ENCODE results near the gene ZNF611. TPM values are rescaled to one million over a fixed set of nuclear protein-coding genes. Genes with fewer than 3 reads are reported as not detected.

The ZNF611 gene
- total and polyA plus RNA-seq, 4 donors: 0.50 to 12.7 (median 2.7) TPM

DNA sequence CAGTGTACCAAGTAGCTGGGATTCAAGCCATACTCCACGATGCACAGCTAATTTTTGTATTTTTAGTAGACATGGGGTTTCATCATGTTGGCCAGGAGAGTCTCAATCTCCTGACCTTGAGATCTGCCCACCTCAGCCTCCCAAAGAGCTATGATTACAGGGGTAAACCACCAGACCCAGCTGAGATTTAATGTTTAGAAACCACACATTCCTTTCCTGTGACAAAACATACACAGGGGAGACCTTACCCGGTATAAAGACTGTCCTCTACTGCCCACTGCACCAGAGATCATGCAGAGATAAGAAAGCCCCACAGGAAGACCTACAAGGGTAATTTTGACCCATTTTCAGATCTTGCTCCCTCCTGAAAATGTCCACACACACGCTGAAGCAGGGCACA lies 73.9 kb downstream of the ZNF611 start:
- no peaks in the 10 kb centered on the region for H3K27me3 ChIP-seq (ENCODE audit: control insufficient read depth in 4 of 4, insufficient read depth in 4 of 4, low read length in 3 of 4)
- DNase-seq (ENCODE audit: low spot score): no peak
- no peak for TF ChIP-seq YY1 (IDR thresholded peaks at IDR 0.05)
- TF ChIP-seq FOXA1 (IDR thresholded peaks at IDR 0.05): no peak
- TF ChIP-seq GABPA (IDR thresholded peaks at IDR 0.05 in 1 of 2, conservative IDR thresholded peaks at IDR 0.05 in 1 of 2): no peak
- TF ChIP-seq, protein P1, sequence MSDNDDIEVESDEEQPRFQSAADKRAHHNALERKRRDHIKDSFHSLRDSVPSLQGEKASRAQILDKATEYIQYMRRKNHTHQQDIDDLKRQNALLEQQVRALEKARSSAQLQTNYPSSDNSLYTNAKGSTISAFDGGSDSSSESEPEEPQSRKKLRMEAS (IDR thresholded peaks at IDR 0.05): no peak
- TF ChIP-seq, protein P2, sequence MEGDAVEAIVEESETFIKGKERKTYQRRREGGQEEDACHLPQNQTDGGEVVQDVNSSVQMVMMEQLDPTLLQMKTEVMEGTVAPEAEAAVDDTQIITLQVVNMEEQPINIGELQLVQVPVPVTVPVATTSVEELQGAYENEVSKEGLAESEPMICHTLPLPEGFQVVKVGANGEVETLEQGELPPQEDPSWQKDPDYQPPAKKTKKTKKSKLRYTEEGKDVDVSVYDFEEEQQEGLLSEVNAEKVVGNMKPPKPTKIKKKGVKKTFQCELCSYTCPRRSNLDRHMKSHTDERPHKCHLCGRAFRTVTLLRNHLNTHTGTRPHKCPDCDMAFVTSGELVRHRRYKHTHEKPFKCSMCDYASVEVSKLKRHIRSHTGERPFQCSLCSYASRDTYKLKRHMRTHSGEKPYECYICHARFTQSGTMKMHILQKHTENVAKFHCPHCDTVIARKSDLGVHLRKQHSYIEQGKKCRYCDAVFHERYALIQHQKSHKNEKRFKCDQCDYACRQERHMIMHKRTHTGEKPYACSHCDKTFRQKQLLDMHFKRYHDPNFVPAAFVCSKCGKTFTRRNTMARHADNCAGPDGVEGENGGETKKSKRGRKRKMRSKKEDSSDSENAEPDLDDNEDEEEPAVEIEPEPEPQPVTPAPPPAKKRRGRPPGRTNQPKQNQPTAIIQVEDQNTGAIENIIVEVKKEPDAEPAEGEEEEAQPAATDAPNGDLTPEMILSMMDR (IDR thresholded peaks at IDR 0.05; ENCODE audit: low read depth, low read length, missing input control): no peak
- TF ChIP-seq, protein P3, sequence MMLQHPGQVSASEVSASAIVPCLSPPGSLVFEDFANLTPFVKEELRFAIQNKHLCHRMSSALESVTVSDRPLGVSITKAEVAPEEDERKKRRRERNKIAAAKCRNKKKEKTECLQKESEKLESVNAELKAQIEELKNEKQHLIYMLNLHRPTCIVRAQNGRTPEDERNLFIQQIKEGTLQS (IDR thresholded peaks at IDR 0.05): no peak
- TF ChIP-seq, protein P4, sequence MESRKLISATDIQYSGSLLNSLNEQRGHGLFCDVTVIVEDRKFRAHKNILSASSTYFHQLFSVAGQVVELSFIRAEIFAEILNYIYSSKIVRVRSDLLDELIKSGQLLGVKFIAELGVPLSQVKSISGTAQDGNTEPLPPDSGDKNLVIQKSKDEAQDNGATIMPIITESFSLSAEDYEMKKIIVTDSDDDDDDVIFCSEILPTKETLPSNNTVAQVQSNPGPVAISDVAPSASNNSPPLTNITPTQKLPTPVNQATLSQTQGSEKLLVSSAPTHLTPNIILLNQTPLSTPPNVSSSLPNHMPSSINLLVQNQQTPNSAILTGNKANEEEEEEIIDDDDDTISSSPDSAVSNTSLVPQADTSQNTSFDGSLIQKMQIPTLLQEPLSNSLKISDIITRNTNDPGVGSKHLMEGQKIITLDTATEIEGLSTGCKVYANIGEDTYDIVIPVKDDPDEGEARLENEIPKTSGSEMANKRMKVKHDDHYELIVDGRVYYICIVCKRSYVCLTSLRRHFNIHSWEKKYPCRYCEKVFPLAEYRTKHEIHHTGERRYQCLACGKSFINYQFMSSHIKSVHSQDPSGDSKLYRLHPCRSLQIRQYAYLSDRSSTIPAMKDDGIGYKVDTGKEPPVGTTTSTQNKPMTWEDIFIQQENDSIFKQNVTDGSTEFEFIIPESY (IDR thresholded peaks at IDR 0.05): no peak
- TF ChIP-seq TAF1 (conservative IDR thresholded peaks at IDR 0.05): no peak
- TF ChIP-seq, protein P5, sequence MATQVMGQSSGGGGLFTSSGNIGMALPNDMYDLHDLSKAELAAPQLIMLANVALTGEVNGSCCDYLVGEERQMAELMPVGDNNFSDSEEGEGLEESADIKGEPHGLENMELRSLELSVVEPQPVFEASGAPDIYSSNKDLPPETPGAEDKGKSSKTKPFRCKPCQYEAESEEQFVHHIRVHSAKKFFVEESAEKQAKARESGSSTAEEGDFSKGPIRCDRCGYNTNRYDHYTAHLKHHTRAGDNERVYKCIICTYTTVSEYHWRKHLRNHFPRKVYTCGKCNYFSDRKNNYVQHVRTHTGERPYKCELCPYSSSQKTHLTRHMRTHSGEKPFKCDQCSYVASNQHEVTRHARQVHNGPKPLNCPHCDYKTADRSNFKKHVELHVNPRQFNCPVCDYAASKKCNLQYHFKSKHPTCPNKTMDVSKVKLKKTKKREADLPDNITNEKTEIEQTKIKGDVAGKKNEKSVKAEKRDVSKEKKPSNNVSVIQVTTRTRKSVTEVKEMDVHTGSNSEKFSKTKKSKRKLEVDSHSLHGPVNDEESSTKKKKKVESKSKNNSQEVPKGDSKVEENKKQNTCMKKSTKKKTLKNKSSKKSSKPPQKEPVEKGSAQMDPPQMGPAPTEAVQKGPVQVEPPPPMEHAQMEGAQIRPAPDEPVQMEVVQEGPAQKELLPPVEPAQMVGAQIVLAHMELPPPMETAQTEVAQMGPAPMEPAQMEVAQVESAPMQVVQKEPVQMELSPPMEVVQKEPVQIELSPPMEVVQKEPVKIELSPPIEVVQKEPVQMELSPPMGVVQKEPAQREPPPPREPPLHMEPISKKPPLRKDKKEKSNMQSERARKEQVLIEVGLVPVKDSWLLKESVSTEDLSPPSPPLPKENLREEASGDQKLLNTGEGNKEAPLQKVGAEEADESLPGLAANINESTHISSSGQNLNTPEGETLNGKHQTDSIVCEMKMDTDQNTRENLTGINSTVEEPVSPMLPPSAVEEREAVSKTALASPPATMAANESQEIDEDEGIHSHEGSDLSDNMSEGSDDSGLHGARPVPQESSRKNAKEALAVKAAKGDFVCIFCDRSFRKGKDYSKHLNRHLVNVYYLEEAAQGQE (IDR thresholded peaks at IDR 0.05): no peak
- TF ChIP-seq EGR1 (IDR thresholded peaks at IDR 0.05; ENCODE audit: low read depth in 2 of 2): no peak
- TF ChIP-seq NR2F2 (IDR thresholded peaks at IDR 0.05): no peak
- no peak for TF ChIP-seq HNF4A (conservative IDR thresholded peaks at IDR 0.05)
- TF ChIP-seq RXRA (IDR thresholded peaks at IDR 0.05): no peak
- no peak for TF ChIP-seq HNF4G (IDR thresholded peaks at IDR 0.05)
- 66% methylated on average over 3 of the region's 3 CpGs for WGBS
- no peak overlapping the region for H3K27ac ChIP-seq (ENCODE audit: low read depth in 1 of 2, low read length in 2 of 2)
- peaks cover 0 to 17% (median 6%) of the 10 kb centered on the region in 4 donors for H3K9me3 ChIP-seq (ENCODE audit: control insufficient read depth in 4 of 4, low read length in 3 of 4)
- H3K9ac ChIP-seq (ENCODE audit: low read depth in 1 of 2, low read length in 2 of 2): no peak overlapping the region
- no peaks in the 10 kb centered on the region for H3K36me3 ChIP-seq (ENCODE audit: control insufficient read depth in 4 of 4, insufficient read depth in 3 of 4, low read depth in 1 of 4, low read length in 3 of 4)
- H3K4me1 ChIP-seq (ENCODE audit: control insufficient read depth in 4 of 4, insufficient read depth in 4 of 4, low read length in 3 of 4): no peaks in the 10 kb centered on the region
- no peak overlapping the region for H3K4me3 ChIP-seq (ENCODE audit: low read depth in 1 of 3, low read length in 3 of 3)

DNA sequence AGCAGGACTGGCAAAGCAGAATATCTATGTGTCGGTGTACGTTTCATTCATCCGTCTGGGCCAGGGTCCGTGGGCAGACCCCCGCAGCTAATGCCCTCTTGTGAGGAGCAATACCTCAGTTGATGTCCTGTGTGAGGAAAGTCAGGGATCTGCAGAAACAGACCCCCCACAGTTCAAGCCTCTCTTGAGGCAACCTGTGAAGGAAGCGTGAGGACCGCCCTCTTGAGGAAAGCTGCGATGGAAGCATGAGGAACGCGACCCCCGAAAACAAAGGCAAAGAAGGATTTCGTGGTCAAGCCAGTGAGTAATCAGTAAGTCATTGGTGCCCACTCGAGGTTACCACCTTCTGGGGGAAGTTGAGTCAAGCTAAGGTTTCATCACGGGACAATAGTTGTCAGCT lies 75.8 kb downstream of the ZNF611 start:
- no peaks in the 10 kb centered on the region for H3K27me3 ChIP-seq (ENCODE audit: control insufficient read depth in 4 of 4, insufficient read depth in 4 of 4, low read length in 3 of 4)
- TF ChIP-seq TAF1 (conservative IDR thresholded peaks at IDR 0.05) (no peak), RXRA (IDR thresholded peaks at IDR 0.05) (no peak)
- H3K4me3 ChIP-seq (ENCODE audit: low read depth in 1 of 3, low read length in 3 of 3): no peak overlapping the region
- H3K36me3 ChIP-seq (ENCODE audit: control insufficient read depth in 4 of 4, insufficient read depth in 3 of 4, low read depth in 1 of 4, low read length in 3 of 4): no peaks in the 10 kb centered on the region
- no peak overlapping the region for H3K9ac ChIP-seq (ENCODE audit: low read depth in 1 of 2, low read length in 2 of 2)
- H3K9me3 ChIP-seq (ENCODE audit: control insufficient read depth in 4 of 4, low read length in 3 of 4): peaks cover 0 to 30% (median 7%) of the 10 kb centered on the region in 4 donors
- H3K27ac ChIP-seq (ENCODE audit: low read depth in 1 of 2, low read length in 2 of 2): no peak overlapping the region
- WGBS: 71% methylated on average over 14 of the region's 14 CpGs
- H3K4me1 ChIP-seq (ENCODE audit: control insufficient read depth in 4 of 4, insufficient read depth in 4 of 4, low read length in 3 of 4): no peaks in the 10 kb centered on the region
- DNase-seq (ENCODE audit: low spot score): no peak
